ENCODE results near the gene FGF2. TPM values are rescaled to one million over a fixed set of nuclear protein-coding genes. Genes with fewer than 3 reads are reported as not detected.

The FGF2 gene
- total RNA-seq, 2 donors from 2014 or later = 12.5 to 18.5 TPM

- 75 to 100% methylated on average over 1 to 2 of the region's 2 CpGs for WGBS, 2 experiments (ENCODE audit: insufficient coverage in 1 of 2, insufficient read length in 1 of 2)
- H3K9me3 ChIP-seq (ENCODE audit: control insufficient read depth, low read length) = no peaks in the 10 kb centered on the region
- TF ChIP-seq CTCF (conservative IDR thresholded peaks at IDR 0.05) = no peak
These were observed 83.1 kb downstream of the FGF2 start for GRCh38 chr4:122909683-122910082.

GRCh38 chr4:122911588-122911987, 85.0 kb downstream of the FGF2 start:
- no peak overlapping the region for H3K27ac Mint-ChIP-seq
- Histone ChIP-seq H3K36me3 (ENCODE audit: control insufficient read depth, insufficient read depth, low read length) (no peaks in the 10 kb centered on the region), H3K27ac (ENCODE audit: low read depth, low read length) (no peak overlapping the region), H3K4me1 (ENCODE audit: control insufficient read depth, insufficient read depth, low read length) (no peaks in the 10 kb centered on the region), H3K9me3 (ENCODE audit: control insufficient read depth, low read length) (no peaks in the 10 kb centered on the region), H3K4me3 (ENCODE audit: low read length) (no peak overlapping the region), H3K27me3 (ENCODE audit: control insufficient read depth, insufficient read depth, low read length, poor library complexity, severe bottlenecking) (no peaks in the 10 kb centered on the region), H3K9ac (ENCODE audit: extremely low read depth, low read length, poor library complexity, severe bottlenecking) (no peak overlapping the region)
- H3K36me3 Mint-ChIP-seq (ENCODE audit: low read depth) = no peaks in the 10 kb centered on the region
- peaks cover 9% of the 10 kb centered on the region for H3K4me1 Mint-ChIP-seq
- WGBS, 2 experiments (ENCODE audit: insufficient coverage in 1 of 2, insufficient read length in 1 of 2) = 92% methylated on average over 1 of the region's 1 CpG
- DNase-seq = no peak
- H3K4me3 Mint-ChIP-seq = no peak overlapping the region
- no peak for TF ChIP-seq CTCF (conservative IDR thresholded peaks at IDR 0.05)
- H3K9me3 Mint-ChIP-seq = no peaks in the 10 kb centered on the region
- no peaks in the 10 kb centered on the region for H3K27me3 Mint-ChIP-seq (ENCODE audit: insufficient read depth)

More at GRCh38 chr4:122909683-122910082, 83.1 kb downstream of the FGF2 start:
- no peak overlapping the region for H3K27ac Mint-ChIP-seq
- no peak for DNase-seq
- Histone ChIP-seq H3K36me3 (ENCODE audit: control insufficient read depth, insufficient read depth, low read length) (no peaks in the 10 kb centered on the region), H3K9ac (ENCODE audit: extremely low read depth, low read length, poor library complexity, severe bottlenecking) (no peak overlapping the region), H3K27me3 (ENCODE audit: control insufficient read depth, insufficient read depth, low read length, poor library complexity, severe bottlenecking) (no peaks in the 10 kb centered on the region), H3K27ac (ENCODE audit: low read depth, low read length) (no peak overlapping the region), H3K4me3 (ENCODE audit: low read length) (no peak overlapping the region), H3K4me1 (ENCODE audit: control insufficient read depth, insufficient read depth, low read length) (no peaks in the 10 kb centered on the region)
- no peaks in the 10 kb centered on the region for H3K9me3 Mint-ChIP-seq
- H3K27me3 Mint-ChIP-seq (ENCODE audit: insufficient read depth) = no peaks in the 10 kb centered on the region
- peaks cover 9% of the 10 kb centered on the region for H3K4me1 Mint-ChIP-seq
- H3K4me3 Mint-ChIP-seq = no peak overlapping the region
- H3K36me3 Mint-ChIP-seq (ENCODE audit: low read depth) = peaks cover 7% of the 10 kb centered on the region

DNA sequence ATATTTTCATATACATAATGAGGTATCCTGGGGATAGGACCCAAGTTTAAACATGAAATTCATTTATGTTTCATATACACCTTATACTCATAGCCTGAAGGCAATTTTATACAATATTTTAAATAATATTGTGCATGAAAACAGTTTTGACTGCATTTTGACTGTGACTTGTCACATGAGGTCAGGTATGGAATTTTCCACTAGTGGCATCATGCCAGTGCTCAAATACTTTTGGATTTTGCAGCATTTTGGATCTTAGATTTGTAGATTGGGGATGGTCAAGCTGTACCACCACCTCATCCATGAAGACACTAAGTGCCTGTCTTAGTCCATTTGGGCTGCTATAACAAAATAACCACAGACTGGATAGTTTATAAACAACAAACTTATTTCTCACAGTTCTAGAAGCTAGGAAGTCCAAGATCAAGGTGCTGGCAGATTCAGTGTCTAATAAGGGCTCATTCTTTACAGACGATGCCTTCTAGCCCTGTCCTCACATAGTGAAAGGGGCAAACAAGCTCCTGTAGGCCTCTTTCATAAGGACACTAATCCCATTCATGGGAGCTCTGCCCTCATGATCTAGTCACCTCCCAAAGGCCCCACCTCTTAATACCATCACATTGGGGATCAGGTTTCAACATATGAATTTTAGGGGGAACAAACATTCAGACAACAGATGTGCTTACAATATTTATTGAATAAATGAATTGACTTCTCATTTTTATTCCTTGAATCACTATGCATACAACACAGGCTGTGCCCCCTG, 86.4 kb downstream of the FGF2 start:
- no peak for TF ChIP-seq CTCF (conservative IDR thresholded peaks at IDR 0.05)
- no peaks in the 10 kb centered on the region for H3K27me3 ChIP-seq (ENCODE audit: control insufficient read depth, insufficient read depth, low read length, poor library complexity, severe bottlenecking)
- DNase-seq = no peak
- H3K27ac ChIP-seq (ENCODE audit: low read depth, low read length) = no peak overlapping the region
- no peak overlapping the region for H3K4me3 Mint-ChIP-seq
- H3K9me3 ChIP-seq (ENCODE audit: control insufficient read depth, low read length) = no peaks in the 10 kb centered on the region
- no peak overlapping the region for H3K27ac Mint-ChIP-seq
- H3K9me3 Mint-ChIP-seq = no peaks in the 10 kb centered on the region
- no peaks in the 10 kb centered on the region for H3K36me3 Mint-ChIP-seq (ENCODE audit: low read depth)
- no peak overlapping the region for H3K9ac ChIP-seq (ENCODE audit: extremely low read depth, low read length, poor library complexity, severe bottlenecking)
- H3K4me3 ChIP-seq (ENCODE audit: low read length) = no peak overlapping the region
- peaks cover 9% of the 10 kb centered on the region for H3K4me1 Mint-ChIP-seq
- no peaks in the 10 kb centered on the region for H3K4me1 ChIP-seq (ENCODE audit: control insufficient read depth, insufficient read depth, low read length)
- no peaks in the 10 kb centered on the region for H3K27me3 Mint-ChIP-seq (ENCODE audit: insufficient read depth)
- no peaks in the 10 kb centered on the region for H3K36me3 ChIP-seq (ENCODE audit: control insufficient read depth, insufficient read depth, low read length)
- 89 to 100% methylated on average over 1 of the region's 1 CpG for WGBS, 2 experiments (ENCODE audit: insufficient coverage in 1 of 2, insufficient read length in 1 of 2)

Measured in endodermal cell (in vitro differentiated cells).